HUES6 (cell line): ENCODE measurements around the gene KIAA1191.

Source experiments
- H3K27ac ChIP-seq: 2 replicates; pipeline ENCODE4 v1.7.0; 2013; ENCODE audit warnings: low read depth, mild to moderate bottlenecking, low read length, inconsistent platforms
- H3K27me3 ChIP-seq: 2 replicates; pipeline ENCODE4 v1.6.1; 2013; ENCODE audit warnings: low read length; ENCODE audit not compliant: control insufficient read depth, insufficient read depth
- H3K36me3 ChIP-seq: 2 replicates; pipeline ENCODE4 v1.6.1; 2013; ENCODE audit warnings: low read length; ENCODE audit not compliant: control insufficient read depth, insufficient read depth
- H3K4me1 ChIP-seq: 2 replicates; pipeline ENCODE4 v1.6.1; 2013; ENCODE audit warnings: low read length; ENCODE audit not compliant: control insufficient read depth, insufficient read depth
- H3K4me3 ChIP-seq: 2 replicates; pipeline ENCODE4 v1.5.1; 2013; ENCODE audit warnings: low read depth, low read length
- H3K9ac ChIP-seq: one replicate; pipeline ENCODE4 v1.6.1; 2013; ENCODE audit warnings: mild to moderate bottlenecking, low read length
- H3K9me3 ChIP-seq: 2 replicates; pipeline ENCODE4 v1.6.1; 2013; ENCODE audit warnings: low read depth, low read length; ENCODE audit not compliant: control insufficient read depth, insufficient read depth

Gene KIAA1191

DNA sequence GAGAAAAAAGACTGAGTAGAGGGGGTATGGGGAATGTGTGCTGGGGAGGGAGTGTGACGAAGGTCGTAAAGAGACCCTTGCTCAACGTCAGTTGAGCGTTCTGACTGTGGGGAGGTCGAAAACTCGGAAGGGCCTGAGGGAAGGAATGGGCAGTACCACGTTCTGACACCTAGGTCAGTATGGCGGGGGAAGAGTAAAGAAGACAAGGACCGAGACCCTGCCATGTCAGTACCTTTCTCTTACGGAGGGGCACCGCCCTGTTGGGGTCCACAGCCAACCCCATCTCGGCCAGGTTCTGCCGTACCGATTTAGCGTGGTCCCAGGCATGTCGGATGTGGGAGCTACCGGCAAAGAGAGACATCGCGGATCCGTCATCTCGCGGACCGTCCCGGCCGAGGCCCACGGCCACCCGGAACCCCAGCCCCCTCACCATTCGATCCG is 26.5 kb upstream of the KIAA1191 start:
- Histone ChIP-seq H3K4me3 (peak overlapping the region; percentile 87), H3K36me3 (peaks cover 44% of the 10 kb centered on the region), H3K9ac (peak overlapping the region; percentile 97), H3K27me3 (no peaks in the 10 kb centered on the region), H3K27ac (peak overlapping the region; percentile 97; the same call in 1 of the 2 replicates), H3K4me1 (peaks cover 5% of the 10 kb centered on the region; the same call in 1 of the 2 replicates), H3K9me3 (no peaks in the 10 kb centered on the region)

DNA sequence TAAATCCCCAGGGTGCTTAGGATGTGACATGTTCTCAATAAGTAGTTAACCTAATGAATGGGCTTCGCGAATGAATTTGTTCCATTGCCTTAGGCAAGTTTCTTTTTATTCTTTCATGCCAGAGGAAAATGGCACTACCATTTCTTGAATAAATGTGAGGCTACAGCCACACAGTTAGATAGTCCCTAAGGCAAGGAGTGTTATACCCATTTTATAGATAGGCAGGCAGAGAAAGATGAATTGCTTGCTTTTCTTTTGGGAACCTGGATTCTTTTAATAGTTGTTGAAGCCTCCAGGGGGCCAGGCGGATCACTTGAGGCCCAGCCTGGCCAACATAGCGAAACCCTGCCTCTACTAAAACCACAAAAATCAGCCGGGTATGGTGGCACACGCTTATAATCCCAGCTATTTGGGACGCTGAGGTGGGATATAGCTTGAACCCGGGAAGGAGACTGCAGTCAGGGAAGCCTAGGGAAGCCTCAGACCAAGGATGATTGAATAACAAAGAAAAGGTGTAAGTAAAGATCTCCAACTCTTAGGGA is 25.9 kb upstream of the KIAA1191 start:
- peaks cover 5% of the 10 kb centered on the region; the same call in 1 of the 2 replicates for H3K4me1 ChIP-seq
- no peak overlapping the region for H3K27ac ChIP-seq
- H3K9ac ChIP-seq: peak overlapping the region; percentile 97
- no peaks in the 10 kb centered on the region for H3K9me3 ChIP-seq
- H3K36me3 ChIP-seq: peaks cover 50% of the 10 kb centered on the region
- H3K27me3 ChIP-seq: no peaks in the 10 kb centered on the region
- H3K4me3 ChIP-seq: peak overlapping the region; percentile 87

DNA sequence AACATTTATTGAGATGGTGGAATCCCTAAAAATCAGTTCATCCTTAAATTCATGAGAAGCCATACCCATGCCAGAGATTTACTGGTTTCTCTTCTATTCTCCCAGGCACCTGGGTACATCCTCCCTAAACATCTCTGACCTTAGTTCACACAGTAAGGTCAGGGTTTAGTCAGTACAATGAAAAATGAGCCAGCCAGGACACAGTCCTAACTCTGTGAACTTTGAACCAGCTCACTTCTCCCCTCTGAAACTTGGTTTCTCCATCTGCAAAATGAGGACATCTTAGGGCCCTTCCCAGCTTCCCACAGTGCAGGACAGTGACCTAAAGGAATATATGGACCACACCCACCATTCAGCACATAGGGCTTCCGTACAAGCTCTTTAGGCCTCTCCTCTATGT is 24.9 kb upstream of the KIAA1191 start:
- peaks cover 5% of the 10 kb centered on the region; the same call in 1 of the 2 replicates for H3K4me1 ChIP-seq
- peaks cover 59% of the 10 kb centered on the region for H3K36me3 ChIP-seq
- H3K9ac ChIP-seq: no peak overlapping the region
- H3K27me3 ChIP-seq: no peaks in the 10 kb centered on the region
- no peak overlapping the region for H3K27ac ChIP-seq
- H3K9me3 ChIP-seq: no peaks in the 10 kb centered on the region
- H3K4me3 ChIP-seq: no peak overlapping the region; the same call in 1 of the 2 replicates

DNA sequence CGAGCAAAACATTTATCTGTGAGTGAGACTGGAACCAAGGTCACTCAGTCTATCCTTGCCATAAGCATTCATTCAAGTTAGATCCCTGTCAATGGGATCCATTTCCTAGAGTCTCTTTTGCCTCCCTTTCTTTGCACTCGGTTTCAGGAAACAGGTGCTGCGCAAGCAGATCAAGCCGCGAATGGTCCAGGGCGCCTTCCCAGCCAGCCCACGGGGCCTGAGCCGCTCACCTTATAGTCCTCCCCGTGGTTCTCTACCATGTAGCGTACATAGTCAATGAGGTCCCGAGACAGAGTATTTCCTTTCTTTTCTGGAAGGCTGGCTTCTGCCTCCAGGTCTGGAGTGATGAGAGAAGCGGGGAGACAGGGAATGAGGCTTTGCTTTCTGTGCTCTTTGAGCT is 23.4 kb upstream of the KIAA1191 start:
- no peak overlapping the region for H3K4me3 ChIP-seq
- no peak overlapping the region for H3K9ac ChIP-seq
- H3K27me3 ChIP-seq: no peaks in the 10 kb centered on the region
- peaks cover 5% of the 10 kb centered on the region; the same call in 1 of the 2 replicates for H3K4me1 ChIP-seq
- H3K36me3 ChIP-seq: peaks cover 64% of the 10 kb centered on the region
- H3K27ac ChIP-seq: no peak overlapping the region
- H3K9me3 ChIP-seq: no peaks in the 10 kb centered on the region

DNA sequence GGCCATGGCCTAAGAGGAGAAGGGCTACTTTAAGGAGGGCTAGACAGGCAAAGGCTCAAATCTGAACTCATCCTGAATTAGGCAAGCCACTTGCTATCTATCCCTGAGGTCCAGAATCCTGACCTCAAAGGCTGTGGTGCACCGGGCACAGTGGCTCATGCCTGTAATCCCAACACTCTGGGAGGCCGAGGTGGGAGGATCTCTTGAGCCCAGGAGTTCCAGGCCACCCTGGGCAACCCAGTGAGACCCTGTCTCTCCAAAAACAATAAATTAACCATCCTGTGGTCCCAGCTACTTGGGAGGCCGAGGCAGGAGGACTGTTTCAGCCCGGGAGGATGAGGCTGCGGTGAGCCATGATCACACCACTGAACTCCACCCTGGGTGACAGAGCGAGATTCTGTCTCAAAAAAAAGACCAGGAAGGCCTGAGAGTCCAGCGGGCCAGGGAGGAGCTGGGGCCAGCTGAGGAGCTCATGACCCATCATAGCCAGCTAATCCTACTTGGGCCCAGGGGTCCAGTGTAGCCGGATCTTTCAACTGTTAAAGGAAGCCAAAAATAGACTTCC is 22.9 kb upstream of the KIAA1191 start:
- Histone ChIP-seq H3K27ac (no peak overlapping the region), H3K4me3 (no peak overlapping the region), H3K9me3 (no peaks in the 10 kb centered on the region), H3K4me1 (peaks cover 5% of the 10 kb centered on the region; the same call in 1 of the 2 replicates), H3K36me3 (peaks cover 69% of the 10 kb centered on the region), H3K9ac (no peak overlapping the region), H3K27me3 (no peaks in the 10 kb centered on the region)

DNA sequence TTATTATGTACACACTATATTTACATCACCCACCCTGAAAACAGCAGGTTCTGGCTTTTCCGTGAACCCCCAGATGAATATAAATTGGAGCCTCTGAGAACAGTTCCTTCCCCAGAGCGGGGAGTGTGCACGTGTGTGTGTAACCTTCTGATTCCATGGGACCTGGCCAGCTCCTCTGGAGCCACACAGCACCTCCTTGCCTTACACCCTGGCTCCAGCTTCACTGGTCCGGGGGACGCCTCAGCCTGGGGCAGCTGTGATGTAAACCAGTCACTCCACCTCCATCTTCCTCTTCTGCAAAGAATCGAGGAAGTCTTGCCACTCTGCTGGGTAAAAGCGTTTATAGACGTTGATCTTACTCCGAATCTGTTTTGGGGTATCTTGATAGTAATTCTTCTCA is 22.4 kb upstream of the KIAA1191 start:
- Histone ChIP-seq H3K27ac (no peak overlapping the region), H3K36me3 (peaks cover 74% of the 10 kb centered on the region), H3K9me3 (no peaks in the 10 kb centered on the region), H3K4me1 (peaks cover 5% of the 10 kb centered on the region; the same call in 1 of the 2 replicates), H3K9ac (no peak overlapping the region), H3K27me3 (no peaks in the 10 kb centered on the region), H3K4me3 (no peak overlapping the region)

DNA sequence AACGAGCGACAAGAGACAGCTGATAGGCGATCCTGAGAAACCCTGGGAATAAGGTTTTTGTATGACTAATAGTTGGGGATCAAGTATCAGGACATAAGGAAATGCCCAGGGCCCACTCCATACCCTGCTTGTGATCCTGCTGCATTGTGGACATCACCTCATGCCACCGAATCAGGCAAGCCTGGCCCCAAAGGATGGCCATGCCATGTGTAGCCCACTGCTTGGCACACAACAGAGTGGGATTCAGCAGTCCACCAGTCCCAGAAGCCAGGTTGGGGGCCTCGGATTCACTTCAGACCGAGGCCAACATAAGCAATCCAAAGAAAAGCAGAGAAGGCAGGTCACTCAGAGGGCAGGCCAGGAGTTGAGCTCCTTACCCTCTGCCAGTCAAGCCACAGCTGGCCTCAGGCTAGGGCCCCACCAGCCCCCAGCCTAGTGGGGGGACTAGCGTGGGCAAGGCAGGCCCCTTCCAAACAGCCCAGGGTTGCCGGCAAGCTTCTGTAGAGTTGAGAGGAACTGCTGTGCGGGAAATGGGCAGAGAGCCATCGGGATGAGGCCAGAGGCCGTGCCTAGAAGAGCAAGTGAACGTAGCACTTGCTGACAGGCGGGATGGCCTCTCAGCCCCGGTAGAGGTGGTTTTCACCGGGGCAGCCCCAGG is 21.8 kb upstream of the KIAA1191 start:
- H3K27ac ChIP-seq: no peak overlapping the region
- no peak overlapping the region for H3K9ac ChIP-seq
- peaks cover 5% of the 10 kb centered on the region; the same call in 1 of the 2 replicates for H3K4me1 ChIP-seq
- no peak overlapping the region for H3K4me3 ChIP-seq
- peaks cover 76% of the 10 kb centered on the region for H3K36me3 ChIP-seq
- no peaks in the 10 kb centered on the region for H3K27me3 ChIP-seq
- no peaks in the 10 kb centered on the region for H3K9me3 ChIP-seq

DNA sequence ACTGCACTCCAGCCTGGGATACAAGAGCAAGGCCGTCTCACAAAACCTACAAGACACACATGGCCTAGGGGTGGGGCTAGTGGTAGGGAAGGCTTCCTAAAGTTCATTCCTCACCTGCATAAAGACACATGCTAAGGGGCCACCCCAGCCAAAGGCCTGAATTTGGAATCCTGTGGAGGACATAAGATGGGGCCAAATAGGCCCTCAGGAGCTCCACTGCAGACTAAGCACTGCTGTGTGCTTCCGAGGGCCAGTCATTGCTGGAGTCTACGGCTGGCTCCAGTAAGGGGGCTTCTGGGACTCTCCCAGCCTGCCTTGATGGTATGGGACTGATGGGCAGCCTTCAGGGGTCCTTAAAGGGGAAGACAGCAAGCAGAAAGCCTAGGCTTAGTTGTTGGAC is 21.2 kb upstream of the KIAA1191 start:
- no peak overlapping the region for H3K27ac ChIP-seq
- no peak overlapping the region for H3K4me3 ChIP-seq
- H3K9ac ChIP-seq: no peak overlapping the region
- peaks cover 5% of the 10 kb centered on the region; the same call in 1 of the 2 replicates for H3K4me1 ChIP-seq
- no peaks in the 10 kb centered on the region for H3K9me3 ChIP-seq
- H3K36me3 ChIP-seq: peaks cover 76% of the 10 kb centered on the region
- H3K27me3 ChIP-seq: no peaks in the 10 kb centered on the region

DNA sequence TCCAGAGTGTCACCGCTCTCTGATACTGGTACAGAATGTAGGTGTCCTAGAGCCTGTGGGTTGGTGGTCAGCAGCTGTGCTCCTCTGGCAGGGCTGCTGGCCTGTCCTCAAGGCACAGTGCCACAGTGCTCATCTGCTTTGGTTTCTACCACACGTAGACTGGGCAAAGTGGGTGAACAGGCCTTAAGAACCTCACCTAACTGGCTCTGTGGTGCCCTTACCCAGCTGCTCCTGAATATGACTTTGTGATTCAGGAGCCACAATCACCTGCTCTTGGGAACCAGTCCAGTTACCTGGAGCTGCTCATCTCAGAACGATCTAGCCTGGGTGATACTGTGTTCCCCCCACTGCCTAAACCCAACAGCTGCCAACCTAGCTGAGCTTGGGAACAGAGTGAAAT is 20.4 kb upstream of the KIAA1191 start:
- Histone ChIP-seq H3K36me3 (peaks cover 74% of the 10 kb centered on the region), H3K27ac (no peak overlapping the region), H3K27me3 (no peaks in the 10 kb centered on the region), H3K9ac (no peak overlapping the region), H3K9me3 (no peaks in the 10 kb centered on the region), H3K4me3 (no peak overlapping the region), H3K4me1 (peaks cover under 1% of the 10 kb centered on the region; the same call in 1 of the 2 replicates)

DNA sequence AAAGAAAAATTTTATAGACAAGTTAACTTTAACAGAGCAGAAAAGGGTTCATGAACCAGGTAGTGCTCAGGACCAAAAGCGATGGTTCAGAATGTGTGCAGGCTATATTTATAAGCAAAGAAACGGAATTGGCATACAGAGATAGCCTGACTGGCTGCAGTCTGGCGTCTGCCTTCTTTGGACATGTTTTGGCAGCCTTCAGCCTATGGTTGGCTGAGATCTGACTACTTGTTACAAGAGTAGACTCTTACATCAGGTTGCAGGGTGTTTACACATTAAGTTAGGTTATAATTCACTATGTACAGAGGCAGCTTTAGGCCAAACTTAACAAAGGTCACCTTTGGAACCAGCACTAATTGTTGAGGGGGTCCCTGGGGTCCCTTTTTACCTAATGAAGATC is 19.9 kb upstream of the KIAA1191 start:
- Histone ChIP-seq H3K9ac (no peak overlapping the region), H3K4me1 (no peaks in the 10 kb centered on the region), H3K27ac (no peak overlapping the region), H3K36me3 (peaks cover 69% of the 10 kb centered on the region), H3K4me3 (no peak overlapping the region), H3K27me3 (no peaks in the 10 kb centered on the region), H3K9me3 (no peaks in the 10 kb centered on the region)

DNA sequence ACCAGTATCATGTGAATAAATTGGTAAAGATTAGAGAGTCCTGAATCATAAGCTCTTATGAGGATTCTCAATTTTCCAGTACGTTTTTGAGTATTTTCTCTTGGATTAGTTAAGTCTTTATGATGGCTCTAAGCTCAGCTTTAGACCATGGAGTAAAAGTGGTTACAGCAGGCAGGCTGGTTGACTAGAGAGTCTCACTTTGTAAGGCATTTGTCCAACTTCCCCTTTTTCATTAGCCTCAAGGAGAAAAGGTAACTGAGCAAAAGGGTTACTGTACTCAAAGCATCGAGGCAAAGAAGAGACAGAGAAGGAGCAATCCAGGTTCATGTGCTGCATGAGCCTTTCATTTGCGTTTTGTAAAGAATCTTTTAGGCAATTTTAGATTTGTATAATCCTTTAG is 18.3 kb upstream of the KIAA1191 start:
- Histone ChIP-seq H3K27ac (no peak overlapping the region), H3K36me3 (peaks cover 54% of the 10 kb centered on the region), H3K9ac (no peak overlapping the region), H3K9me3 (no peaks in the 10 kb centered on the region), H3K27me3 (no peaks in the 10 kb centered on the region), H3K4me1 (no peaks in the 10 kb centered on the region), H3K4me3 (no peak overlapping the region)
